Mammary epithelial cell (primary cell): ENCODE results near the gene PSMC3IP.
"Not testable (repeated sequence)": the region's sequence is repeated elsewhere in the genome, so short reads cannot be mapped to it uniquely, and the experiment has no call there.

Source experiments
- EZH2 ChIP-seq: IDR thresholded peaks from 2 replicates; pipeline ENCODE4 v1.6.1; 2012; ENCODE audit warnings: low read length, inconsistent platforms, borderline replicate concordance
- TF ChIP-seq, protein P1 (sequence below), 2 donors: IDR thresholded peaks in 1 of 2; conservative IDR thresholded peaks in 1 of 2; 2 replicates each; pipeline ENCODE4 v1.5.1; 2011 to 2012; ENCODE audit warnings: inconsistent platforms in 2 of 2, low read length in 2 of 2, mild to moderate bottlenecking in 2 of 2, control low read depth in 1 of 2, low read depth in 1 of 2; ENCODE audit not compliant: insufficient read depth in 1 of 2; ENCODE audit errors: extremely low read depth in 1 of 2

DNA sequence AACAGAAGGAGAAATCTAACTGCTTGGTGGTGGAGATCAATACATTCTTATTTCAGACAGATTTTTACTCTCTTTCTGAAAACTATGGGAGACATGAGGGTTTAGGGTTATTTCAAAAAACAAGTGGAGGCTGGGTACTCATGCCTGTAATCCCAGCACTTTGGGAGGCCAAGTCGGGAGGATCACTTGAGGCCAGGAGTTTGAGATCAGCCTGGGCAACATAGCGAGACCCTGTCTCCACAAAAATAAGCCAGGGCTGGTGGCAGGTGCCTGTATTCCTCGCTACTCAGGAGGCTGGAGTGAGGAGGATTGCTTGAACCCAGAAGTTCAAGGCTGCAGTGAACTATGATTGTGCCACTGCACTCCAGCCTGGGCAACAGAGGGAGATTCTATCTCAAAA lies 44.5 kb upstream of the PSMC3IP start:
- TF ChIP-seq EZH2: not testable (repeated sequence)
- TF ChIP-seq, protein P1, sequence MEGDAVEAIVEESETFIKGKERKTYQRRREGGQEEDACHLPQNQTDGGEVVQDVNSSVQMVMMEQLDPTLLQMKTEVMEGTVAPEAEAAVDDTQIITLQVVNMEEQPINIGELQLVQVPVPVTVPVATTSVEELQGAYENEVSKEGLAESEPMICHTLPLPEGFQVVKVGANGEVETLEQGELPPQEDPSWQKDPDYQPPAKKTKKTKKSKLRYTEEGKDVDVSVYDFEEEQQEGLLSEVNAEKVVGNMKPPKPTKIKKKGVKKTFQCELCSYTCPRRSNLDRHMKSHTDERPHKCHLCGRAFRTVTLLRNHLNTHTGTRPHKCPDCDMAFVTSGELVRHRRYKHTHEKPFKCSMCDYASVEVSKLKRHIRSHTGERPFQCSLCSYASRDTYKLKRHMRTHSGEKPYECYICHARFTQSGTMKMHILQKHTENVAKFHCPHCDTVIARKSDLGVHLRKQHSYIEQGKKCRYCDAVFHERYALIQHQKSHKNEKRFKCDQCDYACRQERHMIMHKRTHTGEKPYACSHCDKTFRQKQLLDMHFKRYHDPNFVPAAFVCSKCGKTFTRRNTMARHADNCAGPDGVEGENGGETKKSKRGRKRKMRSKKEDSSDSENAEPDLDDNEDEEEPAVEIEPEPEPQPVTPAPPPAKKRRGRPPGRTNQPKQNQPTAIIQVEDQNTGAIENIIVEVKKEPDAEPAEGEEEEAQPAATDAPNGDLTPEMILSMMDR (conservative IDR thresholded peaks at IDR 0.05 in 1 of 2, IDR thresholded peaks at IDR 0.05 in 1 of 2; ENCODE audit: extremely low read depth in 1 of 2, insufficient read depth in 1 of 2, low read depth in 1 of 2, low read length in 2 of 2): not testable (repeated sequence)
